OCI-LY7 (cell line): ENCODE results near the gene TCFL5. TPM values are rescaled to one million over a fixed set of nuclear protein-coding genes. Genes with fewer than 3 reads are reported as not detected.
A peak's percentile ranks its signal among the peaks of the same experiment; 100 is the strongest.

Experiments
- BruUV-seq: library from RNA; stranded (reverse); fragments of 400-500 nt; replicated peaks from 2 replicates; lab custom pipeline; 2021; lab: Mats Ljungman, UMichigan
- CTCF ChIA-PET: fragments of 300-600 bp; sonication (Branson Sonifier 250); formaldehyde crosslinking; loops from one replicate; lab custom pipeline; 2022; ENCODE audit warnings: antibody characterized with exemption; ENCODE audit not compliant: unreplicated experiment; lab: Charles Lee
- POLR2A ChIA-PET: fragments of 300-600 bp; sonication (Branson Sonifier 250); formaldehyde crosslinking; loops from one replicate; lab custom pipeline; 2022; ENCODE audit warnings: antibody characterized with exemption; lab: Charles Lee
- DNase-seq: peaks from one replicate; pipeline ENCODE4 v3.0.0-alpha.2; 2015; ENCODE audit warnings: low spot score
- H2AFZ ChIP-seq: fragments of 200-600 bp; sonication (generic), shearing (Covaris generic); 2 replicates; pipeline ENCODE4 v1.6.1; 2014; ENCODE audit warnings: mild to moderate bottlenecking, antibody characterized with exemption, low read length, moderate library complexity
- H3K27ac ChIP-seq: fragments of 200-600 bp; sonication (generic); 2 replicates; pipeline ENCODE4 v1.5.1; 2014; ENCODE audit warnings: mixed run types, low read depth, mild to moderate bottlenecking, moderate library complexity, low read length, inconsistent platforms; ENCODE audit not compliant: poor library complexity, severe bottlenecking
- H3K36me3 ChIP-seq: fragments of 200-600 bp; sonication (generic); 2 replicates; pipeline ENCODE4 v1.6.1; 2014; ENCODE audit warnings: mild to moderate bottlenecking, antibody characterized with exemption, low read length, moderate library complexity, mixed read lengths; ENCODE audit not compliant: insufficient read depth
- H3K4me1 ChIP-seq: fragments of 200-600 bp; sonication (generic); 2 replicates; pipeline ENCODE4 v1.5.1; 2014; ENCODE audit warnings: mild to moderate bottlenecking, low read length; ENCODE audit not compliant: insufficient read depth, poor library complexity, severe bottlenecking
- H3K4me2 ChIP-seq: fragments of 200-600 bp; sonication (generic); 2 replicates; pipeline ENCODE4 v1.6.1; 2014; ENCODE audit warnings: mild to moderate bottlenecking, low read length
- H3K4me3 ChIP-seq: fragments of 200-600 bp; sonication (generic); 2 replicates; pipeline ENCODE4 v1.5.1; 2014; ENCODE audit warnings: mild to moderate bottlenecking, low read depth, low read length; ENCODE audit not compliant: poor library complexity, severe bottlenecking
- H3K79me2 ChIP-seq: fragments of 200-600 bp; sonication (generic); 2 replicates; pipeline ENCODE4 v1.6.1; 2016; ENCODE audit warnings: low read depth, mild to moderate bottlenecking, low read length, moderate library complexity, mixed read lengths; ENCODE audit not compliant: insufficient read depth
- H3K9me2 ChIP-seq: fragments of 200-600 bp; sonication (generic); 2 replicates; pipeline ENCODE4 v1.6.1; 2016; ENCODE audit warnings: mild to moderate bottlenecking, low read length, mixed read lengths; ENCODE audit not compliant: insufficient read depth
- H3K9me3 ChIP-seq: fragments of 200-600 bp; sonication (generic); 2 replicates; pipeline ENCODE4 v1.6.1; 2014; ENCODE audit warnings: mild to moderate bottlenecking, mixed run types, low read length, mixed read lengths
- H4K20me1 ChIP-seq: fragments of 200-600 bp; sonication (generic); 2 replicates; pipeline ENCODE4 v1.6.1; 2014; ENCODE audit warnings: mild to moderate bottlenecking, antibody characterized with exemption, low read length, moderate library complexity, mixed read lengths; ENCODE audit not compliant: insufficient read depth
- EZH2phosphoT487 ChIP-seq: fragments of 200-600 bp; sonication (generic); IDR thresholded peaks from 2 replicates; pipeline ENCODE4 v1.6.1; 2018; ENCODE audit warnings: low read depth, borderline replicate concordance, mild to moderate bottlenecking, mixed run types, antibody characterized with exemption, low read length, moderate library complexity, mixed read lengths
- intact Hi-C: fragments of 100-400 bp; cut with micrococcal nuclease; formaldehyde crosslinking; loops from one replicate; pipeline ENCODE4 v1.10.0; 2022; ENCODE audit not compliant: unreplicated experiment
- total RNA-seq, 2 experiments: library from RNA; depleted of rRNA in 1 of 2; stranded (reverse); fragments of >200 nt in 1 of 2; shearing (Covaris generic) in 1 of 2; gene quantifications; 2 replicates each; pipeline ENCODE4 v1.2.3, GENCODE V29; 2014 to 2022
- TF ChIP-seq, protein P1 (sequence below): fragments of 200-600 bp; sonication (generic); conservative IDR thresholded peaks from 2 replicates; pipeline ENCODE4 v1.5.1; 2014; ENCODE audit warnings: mild to moderate bottlenecking, antibody characterized with exemption, low read length, moderate library complexity, mixed read lengths

TCFL5 gene
- total RNA-seq, 2 experiments from 2014 or later, result 8.7 to 9.5 TPM

GRCh38 chr20:62805155-62805710, 56.4 kb downstream of the TCFL5 start:
- H3K79me2 ChIP-seq, result peaks cover 24% of the 10 kb centered on the region
- BruUV-seq, result no TSS peak
- intact Hi-C loops, result no loop called here
- TF ChIP-seq EZH2phosphoT487, result no peak
- TF ChIP-seq, protein P1, sequence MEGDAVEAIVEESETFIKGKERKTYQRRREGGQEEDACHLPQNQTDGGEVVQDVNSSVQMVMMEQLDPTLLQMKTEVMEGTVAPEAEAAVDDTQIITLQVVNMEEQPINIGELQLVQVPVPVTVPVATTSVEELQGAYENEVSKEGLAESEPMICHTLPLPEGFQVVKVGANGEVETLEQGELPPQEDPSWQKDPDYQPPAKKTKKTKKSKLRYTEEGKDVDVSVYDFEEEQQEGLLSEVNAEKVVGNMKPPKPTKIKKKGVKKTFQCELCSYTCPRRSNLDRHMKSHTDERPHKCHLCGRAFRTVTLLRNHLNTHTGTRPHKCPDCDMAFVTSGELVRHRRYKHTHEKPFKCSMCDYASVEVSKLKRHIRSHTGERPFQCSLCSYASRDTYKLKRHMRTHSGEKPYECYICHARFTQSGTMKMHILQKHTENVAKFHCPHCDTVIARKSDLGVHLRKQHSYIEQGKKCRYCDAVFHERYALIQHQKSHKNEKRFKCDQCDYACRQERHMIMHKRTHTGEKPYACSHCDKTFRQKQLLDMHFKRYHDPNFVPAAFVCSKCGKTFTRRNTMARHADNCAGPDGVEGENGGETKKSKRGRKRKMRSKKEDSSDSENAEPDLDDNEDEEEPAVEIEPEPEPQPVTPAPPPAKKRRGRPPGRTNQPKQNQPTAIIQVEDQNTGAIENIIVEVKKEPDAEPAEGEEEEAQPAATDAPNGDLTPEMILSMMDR, result no peak
- ChIA-PET CTCF (no interaction called here), POLR2A (no interaction called here)
- DNase-seq, result peak; percentile 63
- H3K4me2 ChIP-seq, result peak overlapping the region; percentile 81
- no peaks in the 10 kb centered on the region for H3K9me3 ChIP-seq
- H3K36me3 ChIP-seq, result peaks cover 55% of the 10 kb centered on the region
- H3K4me3 ChIP-seq, result peak overlapping the region; percentile 95
- no peak overlapping the region for H2AFZ ChIP-seq
- peaks cover 35% of the 10 kb centered on the region for H3K4me1 ChIP-seq
- peak overlapping the region; percentile 68 for H3K27ac ChIP-seq
- no peaks in the 10 kb centered on the region for H4K20me1 ChIP-seq
- H3K9me2 ChIP-seq, result no peaks in the 10 kb centered on the region

DNA sequence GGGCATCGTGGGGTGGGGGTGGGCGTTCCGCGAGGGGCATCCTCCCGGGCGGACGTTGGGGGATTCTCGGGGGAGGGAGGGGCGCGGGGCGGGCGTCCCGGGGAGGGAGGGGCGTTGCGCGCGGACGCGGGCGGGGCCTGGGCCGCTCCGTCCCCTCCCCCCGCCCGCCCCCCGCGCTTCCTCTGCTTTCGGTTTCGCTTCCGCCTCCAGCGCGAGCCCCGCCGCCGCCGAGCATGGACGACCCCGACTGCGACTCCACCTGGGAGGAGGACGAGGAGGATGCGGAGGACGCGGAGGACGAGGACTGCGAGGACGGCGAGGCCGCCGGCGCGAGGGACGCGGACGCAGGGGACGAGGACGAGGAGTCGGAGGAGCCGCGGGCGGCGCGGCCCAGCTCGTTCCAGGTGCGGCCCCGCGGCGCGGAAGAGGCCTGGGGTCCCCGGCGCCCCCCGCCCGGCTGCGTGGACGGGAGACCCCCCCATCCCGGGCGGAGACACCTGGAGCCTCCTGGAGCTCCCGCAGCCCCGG, 56.9 kb downstream of the TCFL5 start, which contains the start of gene OGFR:
TSS of gene OGFR (plus strand) at position 209 of the 528 bp plus-strand sequence. CDS start at position 234, 25 bp downstream.
- Histone ChIP-seq H3K9me3 (no peaks in the 10 kb centered on the region), H3K36me3 (peaks cover 55% of the 10 kb centered on the region), H4K20me1 (no peaks in the 10 kb centered on the region), H3K27ac (peak within 1 kb of the TSS; percentile 68), H3K4me3 (peak within 1 kb of the TSS; percentile 95), H2AFZ (peak within 1 kb of the TSS; percentile 81), H3K4me1 (peaks cover 35% of the 10 kb centered on the region), H3K4me2 (peak within 1 kb of the TSS; percentile 94), H3K9me2 (no peaks in the 10 kb centered on the region), H3K79me2 (peaks cover 24% of the 10 kb centered on the region)
- BruUV-seq, result no TSS peak
- intact Hi-C loops, result no loop called here
- ChIA-PET POLR2A (no interaction called here), CTCF (no interaction called here)
- TF ChIP-seq, protein P1, result no peak
- TF ChIP-seq EZH2phosphoT487, result no peak
- peak; percentile 84 for DNase-seq

DNA sequence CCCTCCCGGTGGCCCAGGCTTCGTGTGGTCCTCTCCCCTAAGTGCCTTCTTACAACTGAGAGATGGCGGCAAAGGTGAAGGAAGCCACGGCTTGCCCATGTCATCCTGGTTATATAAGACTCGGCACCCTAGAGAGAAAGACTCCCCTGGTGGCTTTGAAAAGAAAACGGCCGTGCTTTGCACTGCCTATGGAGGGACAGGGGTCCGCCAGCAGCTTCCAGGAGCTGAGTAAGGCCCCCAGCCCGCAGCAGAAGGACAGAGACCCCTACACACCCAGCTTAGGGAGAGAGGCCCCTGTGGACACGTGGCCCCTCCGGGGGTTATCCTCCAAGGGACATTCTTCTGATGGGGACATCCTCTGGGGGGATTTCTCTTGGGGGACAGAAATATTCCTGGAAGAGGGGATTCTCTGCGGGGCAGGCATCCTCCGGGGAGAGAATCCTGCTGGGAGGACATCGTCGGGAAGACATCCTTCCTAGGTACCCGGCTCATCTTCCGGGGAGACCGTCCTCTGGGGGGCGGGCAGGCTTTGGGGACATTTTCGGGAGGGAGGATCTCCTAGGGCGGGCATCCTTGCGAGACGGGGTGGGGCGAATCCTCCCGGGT, 57.5 kb downstream of the TCFL5 start:
- H3K9me3 ChIP-seq, result no peaks in the 10 kb centered on the region
- H3K36me3 ChIP-seq, result peaks cover 55% of the 10 kb centered on the region
- H3K9me2 ChIP-seq, result no peaks in the 10 kb centered on the region
- H2AFZ ChIP-seq, result peak overlapping the region; percentile 81
- POLR2A ChIA-PET, result no interaction called here
- no TSS peak for BruUV-seq
- H3K79me2 ChIP-seq, result peaks cover 24% of the 10 kb centered on the region
- intact Hi-C loops, result no loop called here
- H3K27ac ChIP-seq, result peak overlapping the region; percentile 60
- H3K4me2 ChIP-seq, result peak overlapping the region; percentile 94
- TF ChIP-seq EZH2phosphoT487, result no peak
- TF ChIP-seq, protein P1, result 0 out of 2 replicates have a peak, but pooled peaks have one; percentile 22
- H3K4me3 ChIP-seq, result peak overlapping the region; percentile 95
- peaks cover 35% of the 10 kb centered on the region for H3K4me1 ChIP-seq
- no peaks in the 10 kb centered on the region for H4K20me1 ChIP-seq
- DNase-seq, result peak; percentile 61
- CTCF ChIA-PET, result no interaction called here
